NCI-H2107 treated with DMSO at 0.1 percent for 48 hours (cell line): ENCODE data around the gene SCGB3A2.

Experiments
- DNase-seq: peaks from one replicate; lab custom pipeline; 2025; ENCODE audit not compliant: unreplicated experiment; lab: John Stamatoyannopoulos, UW

The SCGB3A2 gene, protein sequence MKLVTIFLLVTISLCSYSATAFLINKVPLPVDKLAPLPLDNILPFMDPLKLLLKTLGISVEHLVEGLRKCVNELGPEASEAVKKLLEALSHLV

DNA sequence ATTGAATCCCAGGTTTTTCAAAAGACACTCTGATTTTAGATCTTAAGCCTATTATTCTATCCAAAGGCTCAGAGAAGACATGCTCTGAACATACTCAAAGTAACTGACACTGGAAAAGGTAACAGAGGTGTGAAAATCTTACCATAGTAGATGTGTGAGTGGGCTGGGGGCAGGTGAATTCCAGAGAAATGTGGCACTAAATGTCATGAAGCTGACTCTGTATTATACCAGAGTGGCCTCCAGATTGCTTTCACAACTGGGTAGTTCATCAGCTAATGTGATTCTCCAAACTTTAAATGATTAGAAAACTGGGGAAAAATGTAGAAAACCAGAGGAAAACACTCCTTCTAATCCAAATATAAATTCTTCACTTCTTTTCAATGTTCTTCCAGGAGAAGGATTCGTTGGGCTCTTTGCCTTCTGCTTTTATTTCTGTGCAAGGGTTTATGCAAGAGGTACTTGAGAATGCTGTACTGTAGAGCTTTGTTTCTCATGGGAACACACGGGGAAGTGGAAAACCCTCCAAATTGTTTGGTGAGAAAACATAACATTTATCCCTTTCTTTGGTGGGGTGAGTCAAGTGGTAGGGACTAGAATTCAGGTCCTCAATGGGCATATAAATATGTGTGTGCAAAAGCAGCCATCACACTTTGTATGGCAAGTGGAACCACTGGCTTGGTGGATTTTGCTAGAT, at the start of gene SCGB3A2:
Gene SCGB3A2 (plus strand): TSS at position 646 of the 694 bp plus-strand sequence. CDS start 93 bp downstream, outside the sequence.
- DNase-seq, result no peak

DNA sequence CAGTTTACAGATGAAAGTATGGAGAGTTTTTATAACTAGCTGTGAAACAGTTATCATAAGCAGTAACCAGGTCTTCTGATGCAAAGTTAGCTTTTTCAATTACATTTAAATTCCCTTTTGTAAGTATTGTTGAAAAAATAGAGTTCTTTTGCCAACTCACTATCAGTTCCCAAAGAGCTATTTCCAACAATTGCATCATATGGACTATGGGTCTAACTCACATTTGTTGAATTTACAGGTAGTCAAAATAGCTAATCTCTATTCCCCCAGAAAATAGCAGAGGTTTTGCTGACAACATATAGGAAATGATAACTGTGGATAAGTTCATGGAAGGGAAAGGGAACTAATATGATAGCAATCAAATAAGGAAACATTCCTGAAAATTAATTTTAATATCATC, 48.5 kb upstream of the SCGB3A2 start:
- no peak for DNase-seq

DNA sequence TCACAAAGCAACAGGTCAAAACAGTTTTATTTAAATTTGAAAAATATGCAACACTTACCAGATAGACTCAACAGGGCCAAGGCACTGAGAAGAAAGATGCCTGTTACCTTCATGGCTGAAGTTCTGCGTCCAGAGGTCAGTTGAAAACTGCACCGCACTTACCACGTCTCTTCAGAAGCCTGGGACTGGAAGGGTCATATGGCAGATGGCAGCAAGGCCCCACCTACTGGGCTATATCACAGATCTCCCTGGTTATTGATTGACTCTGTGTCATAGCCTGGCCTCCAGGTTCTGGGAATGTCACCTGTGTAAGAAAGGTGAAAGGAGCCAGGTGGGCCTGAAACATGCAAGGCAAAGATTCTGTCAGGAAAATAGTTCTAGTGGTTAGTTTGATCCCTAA, 47.0 kb upstream of the SCGB3A2 start, which contains the start of gene SPINK1:
Gene SPINK1 (minus strand): TSS at position 207 of the 400 bp plus-strand sequence. CDS start 94 bp downstream, at position 113.
- DNase-seq, result no peak

DNA sequence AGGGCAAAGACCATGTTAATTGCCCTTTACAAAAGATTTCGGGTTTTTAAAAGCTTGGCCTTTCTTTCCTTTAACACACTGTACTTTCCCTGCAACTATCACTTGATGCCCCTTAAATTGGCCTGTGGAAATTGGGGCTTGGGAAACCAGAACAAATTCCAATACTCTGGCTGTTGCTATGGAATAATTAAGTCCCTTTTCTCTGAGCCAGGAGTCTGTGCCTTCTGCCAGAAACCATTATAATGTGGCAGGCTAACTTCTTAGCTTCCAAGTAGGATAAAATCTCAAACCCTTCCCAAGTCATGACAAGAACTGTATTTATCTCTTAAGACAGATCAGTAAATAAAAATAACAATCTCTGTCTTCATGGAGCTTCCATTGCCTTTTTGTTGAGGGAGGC, 46.0 kb upstream of the SCGB3A2 start:
- no peak for DNase-seq

DNA sequence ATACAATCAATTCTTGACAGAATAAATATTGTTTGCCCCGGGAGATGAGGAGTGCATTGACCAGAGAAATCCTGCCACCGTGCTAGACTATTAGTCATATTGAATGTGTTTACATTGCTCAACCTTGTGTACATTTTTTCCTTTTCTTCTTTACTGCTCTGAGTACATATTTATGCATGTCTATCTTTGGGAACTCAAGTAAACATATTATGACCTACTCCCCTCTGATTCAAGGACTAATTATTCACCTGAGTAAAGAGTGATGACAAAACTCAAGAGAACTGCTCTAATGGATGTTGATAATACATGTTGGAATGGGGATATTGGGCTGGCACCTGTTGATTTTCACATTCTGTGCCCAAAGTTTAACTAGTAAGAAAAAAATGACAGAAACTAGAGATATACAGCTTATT, 43.1 kb upstream of the SCGB3A2 start:
- DNase-seq, result no peak

DNA sequence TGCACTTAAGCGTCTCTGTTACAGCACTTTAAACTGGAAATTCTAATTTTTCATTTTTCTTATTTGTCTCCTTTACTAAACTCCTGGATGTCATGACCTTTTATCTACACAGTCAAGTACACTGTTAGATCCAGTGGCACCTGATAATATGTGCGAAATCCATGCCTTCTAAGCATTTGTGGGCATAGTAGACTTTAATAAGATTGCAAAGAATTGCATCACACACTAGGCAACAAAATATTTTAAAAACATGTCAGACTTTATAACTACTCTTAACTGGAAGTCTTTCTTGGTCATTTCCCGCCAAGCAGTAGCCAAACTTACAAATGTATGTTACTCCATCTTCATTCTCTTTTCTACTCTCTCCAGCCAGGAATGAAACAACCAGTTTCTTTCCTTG, 42.1 kb upstream of the SCGB3A2 start:
- DNase-seq, result no peak

DNA sequence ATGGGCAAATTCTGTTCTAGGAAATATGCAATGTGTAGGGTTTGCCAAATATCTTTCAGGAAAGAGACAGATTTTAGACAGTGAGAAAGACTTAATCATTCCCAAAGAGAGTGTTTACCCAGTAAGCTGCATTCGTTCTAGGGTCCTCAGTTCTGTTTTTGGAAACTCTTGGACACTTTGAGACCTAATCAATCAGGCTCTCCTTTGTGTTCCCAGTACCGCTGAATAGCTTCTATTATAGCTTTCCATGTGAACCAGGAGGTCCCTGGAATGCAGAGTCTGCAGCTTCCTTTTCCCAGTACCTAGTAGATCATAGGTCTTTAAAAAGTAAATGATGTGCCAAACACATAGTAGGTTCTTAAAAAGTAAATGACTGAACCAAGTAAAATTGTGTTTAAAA, 35.6 kb upstream of the SCGB3A2 start:
- no peak for DNase-seq

DNA sequence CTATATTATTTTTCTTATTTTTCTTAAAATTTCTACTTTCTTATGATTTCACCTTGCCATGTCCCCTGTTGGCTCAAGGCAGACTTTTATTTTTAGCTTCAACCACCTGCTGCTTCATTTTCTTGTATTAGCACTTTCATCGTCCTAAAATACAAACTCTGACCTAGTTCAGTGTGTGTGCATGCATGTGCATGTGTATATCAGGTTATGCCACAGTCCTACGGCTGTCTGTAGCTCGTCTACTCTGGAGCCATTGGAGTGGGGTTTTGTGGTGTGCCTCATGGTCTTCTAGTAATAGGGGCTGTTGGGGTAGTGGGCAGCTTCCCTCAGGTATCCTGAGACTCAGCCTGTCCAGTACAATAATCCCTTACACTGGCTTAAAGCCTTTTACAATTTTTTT, 33.7 kb upstream of the SCGB3A2 start:
- no peak for DNase-seq

DNA sequence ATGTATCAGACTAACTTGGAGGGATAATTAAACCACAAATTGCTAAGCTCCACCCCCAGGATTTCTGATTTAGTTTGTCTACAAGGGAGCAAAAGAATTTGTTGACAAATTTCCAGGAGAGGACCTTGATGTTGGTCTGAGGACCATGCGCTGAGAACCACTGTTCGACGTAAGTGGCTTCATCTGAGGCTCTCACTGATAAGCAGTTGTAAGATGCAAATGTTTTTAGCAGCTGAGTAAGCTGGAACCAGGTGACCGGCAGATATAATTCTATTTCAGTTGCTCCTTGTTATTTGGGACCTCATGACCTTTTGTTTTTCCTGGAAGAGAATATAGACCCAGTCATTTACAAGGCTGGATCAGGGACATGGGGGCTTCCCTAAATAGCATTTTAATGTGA, 32.9 kb upstream of the SCGB3A2 start:
- DNase-seq, result no peak

DNA sequence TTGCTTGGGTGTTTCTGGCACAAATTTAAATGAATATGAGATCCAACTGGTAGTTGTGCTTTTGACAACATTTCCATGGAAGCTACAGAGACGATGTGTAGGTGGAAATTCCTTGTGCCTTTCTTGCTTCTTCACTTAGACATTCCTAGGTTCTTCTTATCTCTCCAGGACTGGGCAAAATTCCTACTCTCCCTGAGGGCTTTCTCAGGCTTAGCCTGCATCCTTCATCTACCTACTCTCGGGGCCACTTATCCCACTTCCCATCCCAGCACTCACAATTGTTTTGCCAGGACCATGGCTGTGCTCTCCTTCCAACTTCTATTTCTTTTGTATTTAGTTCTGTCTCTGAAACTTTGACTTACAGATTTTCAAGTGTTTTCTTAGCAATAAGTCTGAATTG, 29.3 kb upstream of the SCGB3A2 start:
- no peak for DNase-seq

DNA sequence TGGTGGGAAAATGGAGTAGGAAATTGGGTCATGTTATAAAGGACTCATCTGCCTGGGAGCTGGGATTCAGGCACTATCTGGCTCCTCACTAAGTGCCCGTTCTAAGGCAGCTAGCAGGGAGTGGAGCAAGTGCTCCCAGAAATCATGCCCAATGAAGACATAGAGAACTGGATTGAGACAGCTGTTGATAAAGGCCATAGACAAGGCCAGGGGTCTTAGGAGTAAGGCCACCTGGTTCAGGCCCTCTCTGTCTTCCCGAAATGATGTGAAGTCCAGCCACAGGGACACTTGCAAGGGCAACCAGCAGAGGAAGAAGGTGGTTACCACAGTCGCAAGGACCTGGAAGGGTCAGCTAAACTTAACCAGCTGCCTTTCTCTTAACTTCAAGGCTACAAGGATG, 26.9 kb upstream of the SCGB3A2 start:
- no peak for DNase-seq

DNA sequence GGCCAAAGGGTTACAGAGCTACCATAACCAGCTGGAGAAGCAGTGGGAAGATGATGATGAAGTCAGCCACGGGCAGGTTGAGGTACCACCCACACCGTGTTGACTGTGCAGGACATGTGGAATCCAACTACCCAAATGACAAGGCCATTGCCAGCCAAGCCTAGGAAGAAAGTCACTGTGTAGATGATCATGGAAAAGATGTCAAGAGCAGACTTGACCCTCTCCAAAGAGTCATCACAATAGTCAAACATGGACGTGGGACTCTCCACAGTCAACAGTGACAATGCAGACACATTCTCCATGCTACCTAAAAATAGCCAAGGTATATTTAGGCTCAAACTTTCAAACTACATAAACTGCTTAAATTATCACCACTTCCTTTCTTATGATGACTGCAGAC, 26.1 kb upstream of the SCGB3A2 start:
- DNase-seq, result no peak

DNA sequence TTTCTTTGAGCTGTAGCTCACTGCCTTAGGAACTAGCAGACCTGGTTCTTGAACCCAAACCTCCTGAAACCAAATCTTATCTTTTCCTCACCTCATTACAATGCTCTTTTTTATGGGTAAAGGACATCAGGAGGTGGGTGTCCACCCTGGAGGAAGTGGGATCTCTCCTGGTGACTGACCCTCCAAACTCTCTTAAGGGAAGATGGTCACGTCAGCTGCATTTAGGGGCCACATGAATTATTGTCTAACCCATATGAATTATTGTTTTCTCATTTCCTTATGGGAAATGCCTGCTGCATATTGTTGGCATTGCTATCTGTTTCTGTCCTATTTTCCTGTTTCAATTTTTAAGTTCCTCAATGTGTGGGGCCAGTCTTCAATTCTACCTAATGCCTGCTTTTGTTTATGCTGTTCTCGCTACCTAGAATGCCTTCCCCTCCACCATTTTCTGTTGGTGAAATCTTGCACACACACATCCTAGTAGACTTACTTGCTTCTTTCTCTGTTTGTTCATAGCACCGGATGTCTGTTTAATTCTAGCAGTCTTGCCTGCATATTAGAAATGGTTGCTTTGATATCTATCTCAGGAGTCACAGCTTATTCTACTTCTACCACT, 25.0 kb upstream of the SCGB3A2 start:
- DNase-seq, result no peak

DNA sequence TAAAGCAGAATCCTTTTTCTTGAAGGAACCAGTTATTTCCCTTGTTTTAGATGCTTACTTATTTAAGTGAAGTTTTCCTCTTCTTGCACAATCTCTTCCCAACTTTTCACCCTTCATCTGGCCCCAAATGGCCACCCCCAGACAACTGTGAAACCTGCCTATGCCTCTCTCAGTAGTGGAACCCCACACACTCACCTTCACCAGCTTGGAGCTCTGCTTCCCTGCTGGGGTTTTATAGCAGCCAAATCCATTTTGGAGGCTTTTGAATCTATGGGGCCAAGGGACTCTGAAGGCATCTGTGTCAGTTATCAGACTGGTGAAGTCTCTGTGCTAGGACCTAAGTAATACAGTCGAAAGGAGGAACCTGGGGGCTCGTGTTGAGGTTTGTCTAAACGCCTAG, 24.2 kb upstream of the SCGB3A2 start:
- DNase-seq, result no peak

DNA sequence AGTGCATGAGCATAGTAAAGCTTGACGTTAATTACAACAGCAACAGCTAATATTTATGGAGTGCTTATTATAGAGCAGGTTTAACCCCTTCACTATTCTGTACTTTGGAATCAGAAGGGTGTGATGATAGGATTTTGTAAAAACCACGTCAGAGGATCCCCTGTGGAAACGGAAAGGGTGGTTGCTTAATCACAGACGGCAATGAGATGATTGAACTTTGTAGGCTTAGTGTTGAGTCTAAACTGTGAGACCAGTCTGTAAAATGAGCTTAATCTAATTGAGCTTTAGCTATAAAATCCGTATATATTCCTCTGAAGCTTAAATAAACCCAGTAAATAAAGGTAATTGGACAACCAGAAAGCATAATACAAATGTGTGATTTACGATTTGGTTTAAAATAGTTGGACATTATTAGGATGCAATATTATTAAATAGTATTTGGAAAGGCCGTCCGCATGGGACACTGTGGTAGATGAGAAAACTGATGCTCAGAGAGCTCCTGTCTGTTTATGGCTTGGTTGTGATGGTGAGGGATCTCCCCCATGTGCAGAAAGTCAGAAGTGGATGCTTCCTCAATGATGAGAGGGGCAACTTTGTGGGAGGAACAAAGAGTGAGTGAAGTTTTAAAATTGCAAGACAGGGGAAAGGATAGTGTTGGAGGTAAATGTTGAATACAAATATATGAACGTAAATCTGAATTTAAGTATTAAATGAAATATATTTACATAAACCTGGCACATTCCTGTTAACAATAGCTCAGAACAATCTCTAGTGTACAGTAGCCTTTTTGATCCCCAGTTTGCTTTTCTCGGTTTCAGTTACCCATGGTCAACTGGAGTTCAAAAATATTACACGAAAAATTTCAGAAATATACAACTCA, 23.4 kb upstream of the SCGB3A2 start:
- DNase-seq, result no peak

DNA sequence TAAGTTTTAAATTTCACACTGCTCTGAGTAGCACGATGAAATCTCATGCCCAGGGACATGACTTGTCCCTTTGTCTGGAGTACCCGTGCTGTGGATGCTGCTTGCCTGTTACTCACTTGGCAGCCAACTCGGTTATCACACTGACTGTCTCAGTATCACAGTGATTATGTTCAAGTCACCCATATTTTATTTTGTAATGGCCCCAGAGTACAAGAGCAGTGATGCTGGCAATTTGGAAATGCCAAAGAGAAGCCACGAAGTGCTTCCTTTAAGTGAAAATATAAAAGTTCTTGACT, 22.8 kb upstream of the SCGB3A2 start:
- no peak for DNase-seq

DNA sequence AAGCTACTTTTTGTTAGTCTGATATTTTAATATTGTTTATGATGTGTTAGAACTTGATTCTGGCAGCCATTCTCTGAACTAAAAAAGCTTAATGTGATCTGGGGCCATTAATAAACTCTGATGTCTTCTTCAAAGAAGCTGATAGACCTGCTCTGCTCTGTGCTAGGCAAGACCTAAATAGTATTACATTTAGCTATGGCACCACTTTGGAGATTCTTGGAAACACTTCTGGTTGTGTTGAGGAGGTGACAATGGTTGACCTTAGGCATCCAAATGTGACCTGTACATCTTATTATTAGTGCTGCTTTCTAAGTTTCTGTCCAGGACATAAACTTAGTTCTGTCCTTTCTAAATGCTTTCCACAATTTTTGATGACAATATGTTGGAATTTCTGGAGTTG, 21.7 kb upstream of the SCGB3A2 start:
- no peak for DNase-seq

DNA sequence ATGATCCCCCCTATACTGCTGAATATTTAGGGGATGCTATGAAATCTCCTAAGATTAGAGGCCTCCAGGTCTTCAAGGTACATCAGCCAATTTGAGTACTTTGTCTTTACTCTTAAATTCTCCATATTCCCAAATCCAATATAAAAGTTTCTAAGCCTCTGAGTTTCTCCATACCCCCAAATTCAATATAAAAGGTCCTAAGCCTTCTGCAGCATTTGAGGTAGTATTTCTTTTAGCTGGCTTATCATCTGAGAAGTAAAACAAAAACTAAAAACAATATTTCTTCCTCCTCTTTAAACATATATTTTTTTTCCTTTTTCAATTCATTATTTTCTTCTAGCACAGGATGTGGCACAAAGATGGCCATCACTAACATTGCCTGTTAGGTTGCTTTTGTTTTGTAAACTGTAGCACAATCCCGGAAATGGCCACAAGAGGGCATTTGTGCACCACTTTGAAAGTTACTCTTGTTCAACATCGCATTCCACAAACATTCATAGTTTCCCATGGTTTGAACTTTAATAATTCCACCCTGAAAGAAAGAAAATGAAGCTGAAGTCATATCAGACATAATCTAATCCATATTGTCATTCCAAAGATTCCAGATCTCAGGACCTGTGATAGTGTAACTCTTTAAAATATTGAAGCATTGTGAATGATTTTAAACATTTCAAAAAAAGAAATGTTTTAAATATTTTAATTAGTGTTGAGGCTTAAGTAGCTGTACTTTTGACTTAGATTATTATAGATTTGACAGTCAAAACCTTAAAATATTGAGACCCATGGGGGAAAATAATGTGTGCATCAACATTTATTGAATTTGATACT, 21.0 kb upstream of the SCGB3A2 start:
- DNase-seq, result no peak

DNA sequence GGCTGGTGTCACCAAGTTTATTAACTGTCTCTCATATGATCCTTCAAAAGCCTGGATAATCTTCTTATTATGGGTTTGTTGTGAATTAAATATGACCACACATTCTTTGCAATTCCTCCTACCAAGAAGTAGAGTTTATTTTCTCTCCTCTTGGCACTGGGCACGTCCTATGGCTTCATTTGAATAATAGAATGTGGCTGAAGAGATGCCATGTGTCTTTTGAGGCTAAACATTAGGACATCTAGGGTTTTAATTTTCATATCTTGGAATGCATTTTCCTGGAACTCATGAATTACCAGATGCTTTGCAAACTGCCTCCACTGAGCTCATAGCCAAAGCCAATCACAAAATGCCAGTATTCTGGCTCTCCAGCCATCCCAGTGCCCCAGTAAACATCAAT, 19.9 kb upstream of the SCGB3A2 start:
- no peak for DNase-seq

DNA sequence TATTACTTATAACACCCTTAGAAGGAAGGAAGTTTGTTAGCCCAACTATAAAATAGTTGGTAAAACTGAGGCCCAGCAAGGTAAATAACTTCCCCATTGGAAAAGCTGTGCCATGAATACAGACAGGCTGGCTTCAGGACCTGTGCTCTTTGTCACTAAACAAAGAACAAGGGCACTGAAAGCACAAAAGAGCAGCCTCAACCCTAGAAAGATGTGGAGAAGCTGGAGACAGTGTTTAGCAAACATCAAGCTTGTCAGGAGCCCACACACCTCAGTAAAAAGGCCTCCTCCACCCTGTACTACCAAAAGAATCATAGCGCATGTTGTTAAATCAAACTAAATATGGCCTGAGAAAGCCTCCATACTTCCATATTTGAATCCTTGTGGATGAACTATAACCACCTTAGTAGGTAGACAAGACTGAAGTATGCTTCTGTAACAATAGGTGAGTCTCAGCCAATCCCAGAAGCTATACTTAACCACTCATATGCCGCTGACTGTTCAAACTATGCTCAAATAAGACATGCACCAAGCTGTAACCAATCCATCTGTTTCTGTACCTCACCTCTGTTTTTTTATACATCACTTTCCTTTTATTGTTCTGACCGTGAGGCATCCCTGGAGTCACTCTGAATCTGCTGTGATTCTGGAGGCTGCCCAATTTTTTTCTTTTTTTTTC, 18.4 kb upstream of the SCGB3A2 start:
- DNase-seq, result no peak

DNA sequence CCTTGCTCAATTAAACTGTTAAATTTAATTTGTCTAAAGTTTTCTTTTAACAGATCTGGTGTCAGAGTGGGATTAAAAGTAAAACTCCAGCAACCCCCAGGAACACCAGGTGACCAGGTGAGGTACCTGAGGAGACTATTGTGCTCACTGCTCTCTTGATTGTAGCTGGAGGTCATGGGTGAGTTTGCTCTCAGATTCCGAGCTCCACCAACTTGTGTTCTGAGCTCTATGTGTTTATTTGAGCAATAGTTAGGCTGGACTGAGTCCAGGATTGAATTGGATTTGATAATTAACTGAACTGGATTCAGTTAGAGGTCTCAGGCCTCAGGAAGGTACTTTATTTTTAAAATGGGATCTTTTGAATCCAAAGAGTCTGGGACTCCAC, 17.9 kb upstream of the SCGB3A2 start:
- no peak for DNase-seq
